MM.1S (cell line): ENCODE results near the gene CRYGA.

Experiments used
- DNase-seq: peaks from one replicate; pipeline ENCODE4 v3.0.0-alpha.2; 2015
- H2AFZ ChIP-seq: fragments of 300-600 bp; sonication (generic); 2 replicates; pipeline ENCODE4 v1.6.0; 2016; ENCODE audit warnings: antibody characterized with exemption, low read length
- H3F3A ChIP-seq: fragments of 300-600 bp; sonication (generic); 2 replicates; pipeline ENCODE4 v1.6.1; 2016; ENCODE audit warnings: mild to moderate bottlenecking, antibody characterized with exemption, low read length, moderate library complexity, mixed read lengths; ENCODE audit not compliant: insufficient read depth
- H3K27ac ChIP-seq: fragments of 300-600 bp; sonication (generic); 2 replicates; pipeline ENCODE4 v1.5.1; 2016; ENCODE audit warnings: mild to moderate bottlenecking, low read length
- H3K27me3 ChIP-seq: fragments of 300-600 bp; sonication (generic); replicated peaks from 2 replicates; pipeline ENCODE4 v1.6.0; 2016; ENCODE audit warnings: low read length; ENCODE audit not compliant: insufficient read depth
- H3K36me3 ChIP-seq: fragments of 300-600 bp; sonication (generic); replicated peaks from 2 replicates; pipeline ENCODE4 v1.6.1; 2016; ENCODE audit warnings: mild to moderate bottlenecking, low read length, mixed read lengths; ENCODE audit not compliant: insufficient read depth
- H3K4me1 ChIP-seq: fragments of 300-600 bp; sonication (generic); 2 replicates; pipeline ENCODE4 v1.6.1; 2016; ENCODE audit warnings: low read length, mixed read lengths
- H3K4me2 ChIP-seq: fragments of 300-600 bp; sonication (generic); 2 replicates; pipeline ENCODE4 v1.6.0; 2016; ENCODE audit warnings: low read depth, low read length
- H3K4me3 ChIP-seq: fragments of 300-600 bp; sonication (generic); 2 replicates; pipeline ENCODE4 v1.5.1; 2016; ENCODE audit warnings: low read length, mixed read lengths
- H3K79me2 ChIP-seq: fragments of 300-600 bp; sonication (generic); 2 replicates; pipeline ENCODE4 v1.6.1; 2016; ENCODE audit warnings: mixed run types, low read length, mixed read lengths
- H3K9ac ChIP-seq: fragments of 300-600 bp; sonication (generic); 2 replicates; pipeline ENCODE4 v1.6.1; 2016; ENCODE audit warnings: low read length, mixed read lengths
- H3K9me2 ChIP-seq: fragments of 300-600 bp; sonication (generic); replicated peaks from 2 replicates; pipeline ENCODE4 v1.6.1; 2016; ENCODE audit warnings: mild to moderate bottlenecking, low read length, mixed read lengths; ENCODE audit not compliant: insufficient read depth
- H3K9me3 ChIP-seq: fragments of 300-600 bp; sonication (generic); replicated peaks from 2 replicates; pipeline ENCODE4 v1.6.1; 2016; ENCODE audit warnings: mild to moderate bottlenecking, low read length, mixed read lengths; ENCODE audit not compliant: insufficient read depth
- H4K20me1 ChIP-seq: fragments of 300-600 bp; sonication (generic); 2 replicates; pipeline ENCODE4 v1.6.1; 2016; ENCODE audit warnings: mild to moderate bottlenecking, low read length, moderate library complexity, mixed read lengths; ENCODE audit not compliant: insufficient read depth
- CTCF ChIP-seq: fragments of 300-600 bp; sonication (generic); IDR thresholded peaks from 2 replicates; pipeline ENCODE4 v1.5.1; 2016; ENCODE audit warnings: antibody characterized with exemption, low read length, mixed read lengths
- EZH2 ChIP-seq: fragments of 300-600 bp; sonication (generic); optimal IDR thresholded peaks from 2 replicates; pipeline ENCODE3; 2017; ENCODE audit warnings: low read depth, mild to moderate bottlenecking, antibody characterized with exemption, low read length, mixed read lengths
- EZH2phosphoT487 ChIP-seq: fragments of 300-600 bp; sonication (generic); IDR thresholded peaks from 2 replicates; pipeline ENCODE4 v1.6.1; 2018; ENCODE audit warnings: antibody characterized with exemption, low read length

The CRYGA gene

GRCh38 chr2:208182835-208183234, 19.4 kb upstream of the CRYGA start:
- no peaks in the 10 kb centered on the region for H3K27me3 ChIP-seq
- no peak for DNase-seq
- H4K20me1 ChIP-seq, result no peaks in the 10 kb centered on the region
- H3K4me3 ChIP-seq, result no peak overlapping the region
- no peaks in the 10 kb centered on the region for H3K36me3 ChIP-seq
- no peaks in the 10 kb centered on the region for H3K79me2 ChIP-seq
- H3K4me2 ChIP-seq, result no peak overlapping the region
- H2AFZ ChIP-seq, result no peak overlapping the region
- H3K4me1 ChIP-seq, result no peaks in the 10 kb centered on the region
- H3K9ac ChIP-seq, result no peak overlapping the region
- no peaks in the 10 kb centered on the region for H3F3A ChIP-seq
- no peak for TF ChIP-seq EZH2phosphoT487
- no peak for TF ChIP-seq EZH2
- no peak for TF ChIP-seq CTCF
- no peaks in the 10 kb centered on the region for H3K9me3 ChIP-seq
- H3K27ac ChIP-seq, result no peak overlapping the region
- H3K9me2 ChIP-seq, result no peaks in the 10 kb centered on the region

- H3K9me3 ChIP-seq, result no peaks in the 10 kb centered on the region
- no peaks in the 10 kb centered on the region for H3K79me2 ChIP-seq
- no peak overlapping the region for H3K27ac ChIP-seq
- no peaks in the 10 kb centered on the region for H4K20me1 ChIP-seq
- H3F3A ChIP-seq, result no peaks in the 10 kb centered on the region
- TF ChIP-seq CTCF (no peak), EZH2 (no peak), EZH2phosphoT487 (no peak)
- no peak overlapping the region for H3K4me2 ChIP-seq
- DNase-seq, result no peak
- no peak overlapping the region for H2AFZ ChIP-seq
- no peaks in the 10 kb centered on the region for H3K27me3 ChIP-seq
- no peak overlapping the region for H3K4me3 ChIP-seq
- H3K9me2 ChIP-seq, result no peaks in the 10 kb centered on the region
- no peak overlapping the region for H3K9ac ChIP-seq
- no peaks in the 10 kb centered on the region for H3K4me1 ChIP-seq
- H3K36me3 ChIP-seq, result no peaks in the 10 kb centered on the region
Measured at GRCh38 chr2:208179028-208179609, 15.7 kb upstream of the CRYGA start.

GRCh38 chr2:208175840-208176153, 12.4 kb upstream of the CRYGA start:
- H2AFZ ChIP-seq, result peak overlapping the region; percentile 30; the same call in 1 of the 2 replicates
- H3K4me2 ChIP-seq, result no peak overlapping the region
- H3K79me2 ChIP-seq, result no peaks in the 10 kb centered on the region
- TF ChIP-seq CTCF, result no peak
- no peaks in the 10 kb centered on the region for H3K9me3 ChIP-seq
- H3K9me2 ChIP-seq, result no peaks in the 10 kb centered on the region
- no peaks in the 10 kb centered on the region for H3K4me1 ChIP-seq
- no peak overlapping the region for H3K9ac ChIP-seq
- H3K27me3 ChIP-seq, result no peaks in the 10 kb centered on the region
- H3K36me3 ChIP-seq, result no peaks in the 10 kb centered on the region
- H4K20me1 ChIP-seq, result no peaks in the 10 kb centered on the region
- H3K27ac ChIP-seq, result no peak overlapping the region
- H3K4me3 ChIP-seq, result no peak overlapping the region
- no peak for DNase-seq
- no peaks in the 10 kb centered on the region for H3F3A ChIP-seq
